Smooth muscle cell (in vitro differentiated cells): ENCODE measurements around the gene SNN. TPM values are rescaled to one million over a fixed set of nuclear protein-coding genes. Genes with fewer than 3 reads are reported as not detected.

ENCODE experiments used
- DNase-seq: peaks from one replicate; lab custom pipeline; 2025; ENCODE audit not compliant: unreplicated experiment; lab: John Stamatoyannopoulos, UW
- H2AFZ ChIP-seq: fragments of 200-600 bp; sonication (generic); 2 replicates; pipeline ENCODE4 v1.6.0; 2016; ENCODE audit warnings: antibody characterized with exemption, low read depth, mild to moderate bottlenecking
- H3F3A ChIP-seq: fragments of 200-600 bp; sonication (generic); 2 replicates; pipeline ENCODE4 v1.6.0; 2017; ENCODE audit warnings: antibody characterized with exemption, low read depth
- H3K27ac ChIP-seq: fragments of 200-600 bp; sonication (generic); 2 replicates; pipeline ENCODE4 v1.5.1; 2016; ENCODE audit warnings: low read depth, mild to moderate bottlenecking
- H3K27me3 ChIP-seq: fragments of 200-600 bp; sonication (generic); 2 replicates; pipeline ENCODE4 v1.6.1; 2016; ENCODE audit warnings: low read depth, mild to moderate bottlenecking
- H3K36me3 ChIP-seq: fragments of 200-600 bp; sonication (generic); 2 replicates; pipeline ENCODE4 v1.5.1; 2016; ENCODE audit warnings: low read depth
- H3K4me1 ChIP-seq: fragments of 200-600 bp; sonication (generic); 2 replicates; pipeline ENCODE4 v1.5.1; 2016; ENCODE audit warnings: low read depth
- H3K4me2 ChIP-seq: fragments of 200-600 bp; sonication (generic); 2 replicates; pipeline ENCODE4 v1.6.0; 2016; ENCODE audit warnings: mild to moderate bottlenecking
- H3K4me3 ChIP-seq: fragments of 200-600 bp; sonication (generic); 2 replicates; pipeline ENCODE4 v1.5.1; 2016; ENCODE audit warnings: mild to moderate bottlenecking
- H3K79me2 ChIP-seq: fragments of 200-600 bp; sonication (generic); 2 replicates; pipeline ENCODE4 v1.6.0; 2016; ENCODE audit warnings: low read depth, mild to moderate bottlenecking
- H3K9ac ChIP-seq: fragments of 200-600 bp; sonication (generic); 2 replicates; pipeline ENCODE4 v1.6.0; 2016; ENCODE audit warnings: low read depth
- H3K9me3 ChIP-seq: fragments of 200-600 bp; sonication (generic); replicated peaks from 2 replicates; pipeline ENCODE4 v1.5.1; 2016; ENCODE audit warnings: low read depth
- H4K20me1 ChIP-seq: fragments of 200-600 bp; sonication (generic); 2 replicates; pipeline ENCODE4 v1.6.0; 2016; ENCODE audit warnings: low read depth
- CTCF ChIP-seq: fragments of 200-600 bp; sonication (generic); IDR thresholded peaks from 2 replicates; pipeline ENCODE4 v1.5.1; 2017; ENCODE audit warnings: borderline replicate concordance, mild to moderate bottlenecking, antibody characterized with exemption; ENCODE audit not compliant: insufficient read depth, poor library complexity, severe bottlenecking
- WGBS: methylation state at CpG from one replicate; pipeline ENCODE4 v1.1.7; 2016; ENCODE audit warnings: low lambda C conversion rate; 5-methylcytosine and 5-hydroxymethylcytosine counted together
- polyA plus RNA-seq: library from polyadenylated mRNA; unstranded; fragments of >200 nt; fragmentation: Nextera tagmentation; extraction: Ambion mirVana; gene quantifications from 2 replicates; pipeline ENCODE4 v1.2.1, GENCODE V29; 2016
- total RNA-seq: library from RNA; depleted of rRNA; stranded (reverse); fragments of >200 nt; gene quantifications from 2 replicates; pipeline ENCODE4 v1.2.3, GENCODE V29; 2014

SNN gene
- total and polyA plus RNA-seq, 2 experiments from 2014 or later: 6.4 to 10.9 TPM

GRCh38 chr16:11624636-11625607 is 43.3 kb upstream of the SNN start:
- H3K27me3 ChIP-seq: no peaks in the 10 kb centered on the region
- no peak overlapping the region for H3K9ac ChIP-seq
- H3K79me2 ChIP-seq: no peaks in the 10 kb centered on the region
- peaks cover 2% of the 10 kb centered on the region for H3K4me1 ChIP-seq
- TF ChIP-seq CTCF: no peak
- no peaks in the 10 kb centered on the region for H3K36me3 ChIP-seq
- H2AFZ ChIP-seq: no peak overlapping the region
- no peaks in the 10 kb centered on the region for H3K9me3 ChIP-seq
- no peak overlapping the region for H3K4me3 ChIP-seq
- no peaks in the 10 kb centered on the region for H4K20me1 ChIP-seq
- no peak for DNase-seq
- H3K4me2 ChIP-seq: no peak overlapping the region
- no peaks in the 10 kb centered on the region for H3F3A ChIP-seq
- WGBS: 93% methylated on average over 16 of the region's 16 CpGs
- no peak overlapping the region for H3K27ac ChIP-seq

- no peak for DNase-seq
- Histone ChIP-seq H3K4me2 (no peak overlapping the region), H3K27ac (no peak overlapping the region), H3F3A (no peaks in the 10 kb centered on the region), H3K9me3 (no peaks in the 10 kb centered on the region), H3K9ac (no peak overlapping the region), H3K27me3 (no peaks in the 10 kb centered on the region), H3K4me3 (no peak overlapping the region), H3K79me2 (no peaks in the 10 kb centered on the region), H2AFZ (no peak overlapping the region), H4K20me1 (no peaks in the 10 kb centered on the region), H3K4me1 (peaks cover 5% of the 10 kb centered on the region), H3K36me3 (no peaks in the 10 kb centered on the region)
- 87% methylated on average over 4 of the region's 4 CpGs for WGBS
- no peak for TF ChIP-seq CTCF
These were observed 42.5 kb upstream of the SNN start for GRCh38 chr16:11625769-11626168.

- H2AFZ ChIP-seq: no peak overlapping the region
- DNase-seq: no peak
- no peaks in the 10 kb centered on the region for H3K79me2 ChIP-seq
- H3K36me3 ChIP-seq: no peaks in the 10 kb centered on the region
- no peak overlapping the region for H3K27ac ChIP-seq
- H4K20me1 ChIP-seq: no peaks in the 10 kb centered on the region
- peaks cover 5% of the 10 kb centered on the region for H3K4me1 ChIP-seq
- no peak for TF ChIP-seq CTCF
- no peaks in the 10 kb centered on the region for H3F3A ChIP-seq
- WGBS: 97% methylated on average over 16 of the region's 16 CpGs
- H3K4me2 ChIP-seq: no peak overlapping the region
- H3K4me3 ChIP-seq: no peak overlapping the region
- no peak overlapping the region for H3K9ac ChIP-seq
- no peaks in the 10 kb centered on the region for H3K27me3 ChIP-seq
- no peaks in the 10 kb centered on the region for H3K9me3 ChIP-seq
These were observed 41.5 kb upstream of the SNN start for GRCh38 chr16:11626657-11627291.
